H9 (cell line): ENCODE data around the gene SUOX. TPM values are rescaled to one million over a fixed set of nuclear protein-coding genes. Genes with fewer than 3 reads are reported as not detected.

Experiments used
- DNase-seq: peaks from one replicate; pipeline ENCODE4 v3.0.0-alpha.2; 2017
- H2AFZ ChIP-seq: one replicate; pipeline ENCODE4 v1.6.1; 2013; ENCODE audit warnings: mild to moderate bottlenecking, low read length, control low read depth, moderate library complexity
- H2AK5ac ChIP-seq: 2 replicates; pipeline ENCODE4 v1.6.1; 2013; ENCODE audit warnings: low read length, control low read depth, mixed read lengths; ENCODE audit not compliant: insufficient read length
- H2BK120ac ChIP-seq: one replicate; pipeline ENCODE4 v1.6.1; 2013; ENCODE audit warnings: low read depth, mild to moderate bottlenecking, low read length, control low read depth, inconsistent platforms; ENCODE audit not compliant: poor library complexity, severe bottlenecking
- H2BK12ac ChIP-seq: 2 replicates; pipeline ENCODE4 v1.6.1; 2013; ENCODE audit warnings: low read length, control low read depth, mixed read lengths, low read depth; ENCODE audit not compliant: insufficient read length
- H2BK15ac ChIP-seq: 2 replicates; pipeline ENCODE4 v1.6.1; 2013; ENCODE audit warnings: low read depth, low read length, control low read depth
- H2BK20ac ChIP-seq: one replicate; pipeline ENCODE4 v1.6.1; 2013; ENCODE audit warnings: low read depth, mild to moderate bottlenecking, low read length, control low read depth, inconsistent platforms; ENCODE audit not compliant: poor library complexity, severe bottlenecking
- H2BK5ac ChIP-seq: 2 replicates; pipeline ENCODE4 v1.6.1; 2013; ENCODE audit warnings: low read length, control low read depth, mixed read lengths; ENCODE audit not compliant: insufficient read length
- H3K14ac ChIP-seq: 2 replicates; pipeline ENCODE4 v1.6.1; 2013; ENCODE audit warnings: low read length, control low read depth; ENCODE audit not compliant: insufficient read depth
- H3K18ac ChIP-seq: 2 replicates; pipeline ENCODE4 v1.6.1; 2013; ENCODE audit warnings: low read depth, mild to moderate bottlenecking, mixed read lengths, low read length, control low read depth; ENCODE audit not compliant: insufficient read length
- H3K23ac ChIP-seq: 2 replicates; pipeline ENCODE4 v1.6.1; 2013; ENCODE audit warnings: low read length, control low read depth, mixed read lengths, low read depth; ENCODE audit not compliant: insufficient read length
- H3K23me2 ChIP-seq: 2 replicates; pipeline ENCODE4 v1.6.1; 2013; ENCODE audit warnings: low read depth, mild to moderate bottlenecking, mixed read lengths, low read length, control low read depth; ENCODE audit not compliant: insufficient read length, poor library complexity, severe bottlenecking
- H3K27ac ChIP-seq: 2 replicates; pipeline ENCODE4 v1.5.1; 2013; ENCODE audit warnings: low read length, control low read depth, mixed read lengths, low read depth; ENCODE audit not compliant: insufficient read length
- H3K27me3 ChIP-seq: 2 replicates; pipeline ENCODE4 v1.6.1; 2013; ENCODE audit warnings: low read length, control low read depth, inconsistent platforms; ENCODE audit not compliant: insufficient read depth
- H3K4ac ChIP-seq: 2 replicates; pipeline ENCODE4 v1.6.1; 2013; ENCODE audit warnings: low read depth, mild to moderate bottlenecking, control low read depth, inconsistent platforms, low read length, moderate library complexity
- H3K4me1 ChIP-seq: 2 replicates; pipeline ENCODE4 v1.6.1; 2013; ENCODE audit warnings: low read length, control low read depth, inconsistent platforms; ENCODE audit not compliant: insufficient read depth
- H3K4me2 ChIP-seq: 2 replicates; pipeline ENCODE4 v1.6.1; 2013; ENCODE audit warnings: low read length, control low read depth, mixed read lengths; ENCODE audit not compliant: insufficient read length, insufficient read depth
- H3K56ac ChIP-seq: 2 replicates; pipeline ENCODE4 v1.6.1; 2013; ENCODE audit warnings: low read depth, mild to moderate bottlenecking, mixed read lengths, low read length, control low read depth; ENCODE audit not compliant: insufficient read length
- H3K79me1 ChIP-seq: 2 replicates; pipeline ENCODE4 v1.6.1; 2013; ENCODE audit warnings: low read depth, mild to moderate bottlenecking, moderate library complexity, low read length, control low read depth, inconsistent platforms; ENCODE audit not compliant: insufficient read depth, poor library complexity, severe bottlenecking
- H3K79me2 ChIP-seq: 2 replicates; pipeline ENCODE4 v1.6.1; 2013; ENCODE audit warnings: low read length, control low read depth, inconsistent platforms; ENCODE audit not compliant: insufficient read depth
- H3K9ac ChIP-seq: 2 replicates; pipeline ENCODE4 v1.6.1; 2013; ENCODE audit warnings: low read length, control low read depth, mixed read lengths; ENCODE audit not compliant: insufficient read length; ENCODE audit errors: extremely low read depth
- H3K9me3 ChIP-seq: one replicate; pipeline ENCODE4 v1.6.1; 2013; ENCODE audit warnings: low read depth, low read length, inconsistent platforms; ENCODE audit not compliant: control insufficient read depth
- H3T11ph ChIP-seq: one replicate; pipeline ENCODE4 v1.6.1; 2013; ENCODE audit warnings: mild to moderate bottlenecking, low read length, control low read depth, inconsistent platforms
- H4K20me1 ChIP-seq: one replicate; pipeline ENCODE4 v1.6.1; 2013; ENCODE audit not compliant: control insufficient read depth, insufficient read length, insufficient read depth
- H4K5ac ChIP-seq: 2 replicates; pipeline ENCODE4 v1.6.1; 2013; ENCODE audit warnings: low read depth, mild to moderate bottlenecking, mixed read lengths, low read length, control low read depth; ENCODE audit not compliant: insufficient read length
- H4K8ac ChIP-seq: replicated peaks from 2 replicates; pipeline ENCODE4 v1.6.1; 2013; ENCODE audit warnings: low read length, control low read depth, mixed read lengths, low read depth; ENCODE audit not compliant: insufficient read length
- H4K91ac ChIP-seq: 2 replicates; pipeline ENCODE4 v1.6.1; 2013; ENCODE audit warnings: low read depth, mild to moderate bottlenecking, moderate library complexity, mixed read lengths, low read length, control low read depth; ENCODE audit not compliant: insufficient read length
- H3K27ac Mint-ChIP-seq, 3 experiments: 2 replicates in 2 of 3; 3 replicates in 1 of 3; pipeline ENCODE4 v1.8.0; 2020 to 2021; ENCODE audit warnings: mixed read lengths in 3 of 3, mild to moderate bottlenecking in 1 of 3, moderate library complexity in 1 of 3
- H3K27me3 Mint-ChIP-seq: 2 replicates; pipeline ENCODE4 v1.8.0; 2021; ENCODE audit warnings: low read depth, mild to moderate bottlenecking, moderate library complexity, mixed read lengths
- H3K36me3 Mint-ChIP-seq, 3 experiments: 2 replicates in 2 of 3; 3 replicates in 1 of 3; pipeline ENCODE4 v1.8.0; 2020 to 2021; ENCODE audit warnings: low read depth in 3 of 3, mixed read lengths in 3 of 3; ENCODE audit not compliant: insufficient read depth in 1 of 3
- H3K4me1 Mint-ChIP-seq, 2 experiments: 2 replicates each; pipeline ENCODE4 v1.8.0; 2020; ENCODE audit warnings: mixed read lengths in 2 of 2
- H3K4me3 Mint-ChIP-seq, 2 experiments: 2 replicates in 1 of 2; 3 replicates in 1 of 2; pipeline ENCODE4 v1.8.0; 2020 to 2021; ENCODE audit warnings: mild to moderate bottlenecking in 2 of 2, mixed read lengths in 2 of 2, moderate library complexity in 1 of 2
- H3K9me3 Mint-ChIP-seq, 2 experiments: 2 replicates in 1 of 2; 3 replicates in 1 of 2; pipeline ENCODE4 v1.8.0; 2020; ENCODE audit warnings: mild to moderate bottlenecking in 2 of 2, mixed read lengths in 2 of 2, moderate library complexity in 1 of 2
- CTCF ChIP-seq: fragments of 200-600 bp; sonication (generic); conservative IDR thresholded peaks from 3 replicates; pipeline ENCODE4 v1.8.0; 2021; ENCODE audit warnings: antibody characterized with exemption, mild to moderate bottlenecking
- WGBS: extraction: QIAGEN DNeasy Blood & Tissue Kit; methylation state at CpG from one replicate; pipeline ENCODE4 v1.1.7; 2013; ENCODE audit warnings: missing lambda C conversion rate, low lambda C conversion rate, mixed read lengths; ENCODE audit not compliant: insufficient read length; ENCODE audit errors: extremely low coverage; 5-methylcytosine and 5-hydroxymethylcytosine counted together
- total RNA-seq: library from RNA; stranded (reverse); gene quantifications from 2 replicates; pipeline ENCODE4 v1.2.1, GENCODE V29; 2021

The SUOX gene
- total RNA-seq, 1 experiment from 2014 or later = 21.0 TPM

- Histone ChIP-seq H4K8ac (no peak overlapping the region), H4K91ac (no peak overlapping the region), H2BK120ac (no peak overlapping the region), H3K79me1 (no peaks in the 10 kb centered on the region), H3K9ac (no peak overlapping the region), H2AK5ac (no peak overlapping the region), H3K14ac (no peak overlapping the region), H3K27me3 (no peaks in the 10 kb centered on the region), H3K4me1 (peaks cover 3% of the 10 kb centered on the region; the same call in 1 of the 2 replicates), H4K5ac (no peak overlapping the region), H3K23me2 (peaks cover 21% of the 10 kb centered on the region), H3K18ac (no peak overlapping the region), H3K9me3 (no peaks in the 10 kb centered on the region), H3K23ac (no peak overlapping the region), H3K79me2 (peaks cover 6% of the 10 kb centered on the region; the same call in 1 of the 2 replicates), H2BK12ac (no peak overlapping the region), H3K27ac (no peak overlapping the region), H4K20me1 (no peaks in the 10 kb centered on the region), H2BK15ac (no peak overlapping the region), H3K4ac (no peak overlapping the region), H3K4me2 (no peak overlapping the region), H3K56ac (no peak overlapping the region), H2BK5ac (no peak overlapping the region), H2BK20ac (no peak overlapping the region), H3T11ph (no peak overlapping the region), H2AFZ (no peak overlapping the region)
- H3K27me3 Mint-ChIP-seq = no peaks in the 10 kb centered on the region
- TF ChIP-seq CTCF = no peak
- H3K4me1 Mint-ChIP-seq = peaks cover 17 to 21% of the 10 kb centered on the region in 2 experiments
- no peak overlapping the region for H3K27ac Mint-ChIP-seq
- no CpG with 5 or more reads among the region's 7 CpGs for WGBS
- H3K9me3 Mint-ChIP-seq = no peaks in the 10 kb centered on the region
- H3K4me3 Mint-ChIP-seq = no peak overlapping the region
- DNase-seq = no peak
- peaks cover 16 to 44% (median 38%) of the 10 kb centered on the region in 3 experiments; a peak in 6 of 7 replicates for H3K36me3 Mint-ChIP-seq
Measured at GRCh38 chr12:55970775-55971174, 26.3 kb upstream of the SUOX start.
